Loucy (cell line): Measurements from ENCODE around the gene RCL1.

Experiments used
- CTCF ChIP-seq: fragments of 200-600 bp; sonication (generic); conservative IDR thresholded peaks from 2 replicates; pipeline ENCODE4 v1.5.1; 2014; ENCODE audit warnings: mild to moderate bottlenecking, antibody characterized with exemption, low read length
- EZH2phosphoT487 ChIP-seq: fragments of 200-600 bp; IDR thresholded peaks from 2 replicates; pipeline ENCODE4 v1.6.1; 2018; ENCODE audit warnings: antibody characterized with exemption, mild to moderate bottlenecking, moderate library complexity, borderline replicate concordance

- TF ChIP-seq CTCF (no peak), EZH2phosphoT487 (no peak)
Measured at GRCh38 chr9:4902135-4902475, 109.4 kb downstream of the RCL1 start.
